GM18520 (cell line): ENCODE measurements around the gene UBE2G2.

ENCODE experiments used
- ATAC-seq: cut with Tn5 transposase; IDR thresholded peaks from one replicate; pipeline ENCODE4 v1.9.1; 2021; ENCODE audit not compliant: unreplicated experiment

UBE2G2 gene

GRCh38 chr21:44752671-44753235, 48.9 kb downstream of the UBE2G2 start:
- no peak for ATAC-seq

- no peak for ATAC-seq
These were observed 49.6 kb downstream of the UBE2G2 start for GRCh38 chr21:44751799-44752636.

DNA sequence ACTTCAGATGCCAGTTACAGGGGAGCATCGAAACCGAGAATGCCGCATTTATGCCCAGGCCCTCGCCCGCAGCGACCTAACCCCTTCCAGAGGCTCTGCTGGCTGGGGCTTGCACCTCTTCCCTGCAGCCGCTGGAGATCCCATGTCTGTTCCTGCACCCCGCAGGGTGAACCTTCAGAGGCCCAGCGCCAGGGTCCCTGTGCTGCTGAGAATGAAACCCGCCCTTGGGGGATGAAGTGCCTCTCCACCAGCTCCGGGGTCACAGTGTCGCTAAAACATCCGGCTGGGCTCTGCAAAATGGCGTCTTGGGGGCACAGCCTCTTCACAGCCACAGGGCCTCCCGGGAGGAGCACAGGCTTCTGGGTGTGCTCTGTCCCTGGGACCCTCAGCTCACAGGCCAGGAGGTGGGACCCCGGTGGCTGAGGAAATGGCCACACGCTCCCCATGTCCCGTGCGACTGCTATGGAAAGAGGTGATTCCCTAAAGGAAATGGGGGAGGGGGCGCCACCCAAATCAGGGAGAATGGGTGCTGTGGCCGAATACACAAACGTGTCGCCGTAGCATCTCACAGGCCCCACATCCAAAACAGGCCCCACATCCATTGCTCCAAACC, 50.3 kb downstream of the UBE2G2 start:
- no peak for ATAC-seq

DNA sequence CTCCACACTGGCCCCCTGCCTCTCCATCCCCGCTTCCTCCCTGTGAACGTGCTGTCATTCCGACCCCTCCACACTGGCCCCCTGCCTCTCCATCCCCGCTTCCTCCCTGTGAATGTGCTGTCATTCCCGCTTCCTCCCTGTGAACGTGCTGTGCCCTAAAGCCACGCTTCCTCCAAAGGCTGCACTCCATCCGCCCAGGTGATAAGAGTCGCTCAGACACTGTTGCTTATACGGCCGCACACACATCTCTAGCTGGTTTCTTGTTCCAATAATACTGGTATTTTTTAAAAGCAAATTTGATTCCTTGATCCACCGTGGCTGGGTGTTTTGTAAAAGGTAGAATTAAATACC, 51.0 kb downstream of the UBE2G2 start:
- no peak for ATAC-seq

GRCh38 chr21:44749759-44750674, 51.6 kb downstream of the UBE2G2 start:
- ATAC-seq, result no peak

DNA sequence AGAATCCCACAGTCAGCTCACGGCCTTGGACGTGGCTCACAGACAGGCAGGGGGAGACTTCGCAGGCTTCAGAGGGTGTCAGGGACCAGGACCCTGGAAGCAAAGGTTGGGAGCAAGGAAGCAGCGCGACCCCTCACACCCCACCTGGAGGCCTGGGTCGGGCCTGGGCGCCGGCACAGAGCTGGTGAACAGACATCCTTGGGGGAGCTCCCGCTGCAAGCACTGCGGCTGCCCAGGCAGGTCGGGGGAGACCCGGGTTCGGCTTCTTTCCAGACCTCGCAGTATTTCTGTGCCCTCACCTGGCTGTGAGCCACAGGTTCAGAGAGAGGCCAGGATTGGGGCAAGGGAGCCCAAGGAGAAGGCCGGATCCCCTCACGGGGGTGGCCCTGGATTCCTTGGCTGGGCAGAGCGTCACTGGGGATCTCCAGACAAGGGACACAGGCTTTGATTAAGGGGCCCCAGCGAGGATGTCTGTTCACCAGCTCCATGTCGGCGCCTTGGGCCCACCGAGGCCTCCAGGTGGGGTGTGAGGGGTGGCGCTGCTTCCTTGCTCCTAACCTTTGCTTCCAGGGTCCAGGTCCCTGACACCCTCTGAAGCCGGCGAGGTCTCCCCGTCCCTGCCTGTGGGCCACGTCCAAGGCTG, 52.4 kb downstream of the UBE2G2 start:
- ATAC-seq, result no peak

- ATAC-seq, result no peak
These were observed 53.0 kb downstream of the UBE2G2 start for GRCh38 chr21:44748621-44749020.

GRCh38 chr21:44742418-44743153, 59.0 kb downstream of the UBE2G2 start:
- ATAC-seq, result no peak

DNA sequence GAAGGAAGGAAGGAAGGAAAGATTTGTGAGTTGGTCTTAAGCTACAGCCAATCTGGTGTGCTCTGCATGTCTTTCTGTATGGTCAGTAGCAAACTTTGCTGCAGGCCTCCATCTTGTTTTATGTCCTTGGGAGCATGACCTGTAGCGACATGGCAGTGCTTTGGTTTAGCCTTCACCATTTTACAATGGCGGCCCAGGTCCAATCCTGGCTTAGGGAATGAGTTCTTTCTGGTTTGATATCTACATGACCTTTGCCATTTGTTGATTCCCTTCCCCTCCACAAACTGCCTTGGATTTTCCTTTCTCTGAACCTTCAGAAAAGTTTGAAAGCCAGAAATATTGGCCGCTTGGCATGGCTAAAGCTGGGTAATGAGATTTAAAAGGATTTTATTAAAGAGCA, 59.7 kb downstream of the UBE2G2 start:
- no peak for ATAC-seq

DNA sequence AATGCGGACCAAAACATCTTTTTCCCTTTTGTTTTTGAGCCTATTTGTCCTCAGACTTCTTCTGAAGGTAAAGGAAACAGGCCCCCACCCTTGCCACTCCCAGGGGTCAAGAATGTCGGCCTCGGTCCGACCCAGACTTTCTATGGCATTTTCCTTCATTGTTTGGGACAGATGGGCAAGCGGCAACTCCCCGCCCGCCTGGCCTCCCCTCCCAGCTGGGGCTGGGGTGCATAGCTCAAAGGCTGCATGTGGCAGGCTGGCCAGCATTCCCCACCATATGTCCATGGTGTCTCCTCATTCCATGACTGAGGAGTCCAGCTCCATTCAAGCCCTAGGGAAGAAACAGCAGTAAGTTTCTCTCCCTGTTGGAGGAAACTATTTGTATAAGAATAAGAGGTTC, 60.9 kb downstream of the UBE2G2 start:
- no peak for ATAC-seq

GRCh38 chr21:44739316-44739715, 62.3 kb downstream of the UBE2G2 start:
- ATAC-seq, result no peak

- no peak for ATAC-seq
These were observed 63.0 kb downstream of the UBE2G2 start for GRCh38 chr21:44738621-44739020.

DNA sequence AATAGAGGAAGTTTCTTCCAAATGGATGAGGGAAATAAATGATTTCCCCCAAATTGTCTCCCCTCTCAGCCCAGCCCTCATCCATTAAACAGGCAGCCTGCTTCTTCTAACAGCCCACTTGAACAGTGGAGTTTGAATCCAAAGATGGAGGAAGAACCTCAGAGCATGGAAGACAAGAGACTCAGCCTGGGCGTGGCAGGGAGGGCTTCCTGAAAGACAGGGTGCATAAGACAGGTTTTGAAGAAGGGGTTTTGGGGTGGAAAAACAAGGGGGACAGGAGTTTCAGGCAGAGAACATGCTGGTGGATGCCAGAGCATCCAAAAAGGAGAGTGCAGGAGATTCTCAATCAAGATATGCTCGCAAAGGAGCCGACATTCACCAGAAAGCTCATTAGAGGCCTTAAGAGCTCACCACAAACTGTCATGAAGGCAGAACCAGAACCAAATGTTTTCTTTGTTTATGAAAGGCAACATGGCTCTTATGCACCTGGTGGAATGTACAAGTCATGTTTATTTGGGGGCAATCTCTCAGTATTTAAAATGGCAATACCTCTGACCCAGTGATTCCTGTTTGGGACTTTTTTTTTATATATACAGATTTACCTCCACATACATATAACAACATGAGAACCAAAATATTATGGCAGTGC, 63.8 kb downstream of the UBE2G2 start:
- ATAC-seq, result no peak

DNA sequence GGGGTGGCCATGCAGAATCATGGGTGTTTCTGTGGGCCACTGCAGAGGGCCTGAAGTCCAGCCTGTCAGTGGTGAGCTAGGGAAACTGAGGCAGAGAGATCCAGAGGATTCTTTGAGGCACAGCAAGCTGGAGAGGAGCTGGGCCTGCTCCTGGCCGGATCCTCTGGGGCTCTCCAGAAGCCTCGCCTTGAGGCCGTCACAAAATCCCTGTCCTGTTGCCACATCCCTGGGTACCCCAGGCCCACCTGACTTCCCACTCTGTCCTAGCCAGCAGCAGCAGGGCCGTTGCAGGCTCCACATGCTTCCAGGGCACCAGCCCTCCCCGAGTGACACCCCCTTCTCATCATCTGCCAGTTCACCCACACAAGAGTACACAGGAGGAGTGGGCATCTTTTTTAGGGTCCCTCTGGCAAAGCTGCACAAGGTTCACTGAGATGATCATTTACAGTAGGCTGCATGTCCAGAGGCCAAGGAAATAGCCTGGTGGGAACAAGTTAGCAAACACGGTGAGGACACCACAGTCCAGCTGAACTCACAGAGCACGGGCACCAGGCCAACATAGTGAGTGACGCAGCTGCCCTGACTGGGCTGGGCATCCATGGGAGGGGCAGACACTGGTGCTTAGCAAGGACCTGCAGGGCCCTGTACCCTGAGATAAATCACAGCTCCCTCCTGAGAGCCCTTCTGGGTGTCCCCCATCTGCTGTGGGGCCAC, 65.2 kb downstream of the UBE2G2 start:
- ATAC-seq, result no peak

DNA sequence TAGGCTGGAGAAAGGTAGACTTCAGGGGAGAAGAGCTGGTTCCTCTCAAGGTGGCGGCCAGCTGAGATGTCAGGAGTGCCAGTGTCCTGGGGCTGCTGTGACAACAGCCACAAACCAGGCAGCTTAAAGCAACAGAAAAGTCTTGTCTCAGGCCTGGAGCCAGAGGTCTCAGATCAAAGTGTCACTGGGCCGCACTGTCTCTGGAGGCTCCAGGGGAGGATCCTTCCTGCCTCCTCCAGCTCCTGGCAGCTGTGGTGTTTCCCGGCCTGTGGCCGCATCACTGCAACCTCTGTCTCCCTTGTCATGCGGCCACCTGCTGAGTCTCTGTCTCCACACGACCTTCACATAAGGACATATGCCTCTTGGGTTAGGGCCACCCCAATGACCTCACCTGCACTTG, 65.8 kb downstream of the UBE2G2 start:
- ATAC-seq, result no peak

DNA sequence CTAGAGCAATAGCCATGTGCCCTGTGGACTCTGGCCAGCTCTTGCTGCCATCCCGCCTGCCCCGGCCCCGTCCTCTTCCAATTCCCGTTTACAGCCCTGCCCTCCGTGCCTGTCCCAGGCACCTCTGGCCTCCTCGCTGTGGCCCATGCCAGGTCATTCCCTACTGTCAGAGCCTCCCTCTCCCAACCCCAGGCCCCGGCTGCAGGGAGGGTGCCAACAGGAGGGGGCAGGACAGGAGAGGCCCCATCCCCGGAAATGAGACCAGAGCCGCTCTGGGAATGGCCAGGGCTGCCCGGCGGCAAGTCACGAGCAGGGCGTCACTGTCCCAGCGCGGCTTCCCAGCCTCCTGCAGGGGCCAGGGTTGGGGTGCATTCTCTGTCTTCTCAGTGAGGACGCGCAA, 66.8 kb downstream of the UBE2G2 start:
- ATAC-seq, result no peak

DNA sequence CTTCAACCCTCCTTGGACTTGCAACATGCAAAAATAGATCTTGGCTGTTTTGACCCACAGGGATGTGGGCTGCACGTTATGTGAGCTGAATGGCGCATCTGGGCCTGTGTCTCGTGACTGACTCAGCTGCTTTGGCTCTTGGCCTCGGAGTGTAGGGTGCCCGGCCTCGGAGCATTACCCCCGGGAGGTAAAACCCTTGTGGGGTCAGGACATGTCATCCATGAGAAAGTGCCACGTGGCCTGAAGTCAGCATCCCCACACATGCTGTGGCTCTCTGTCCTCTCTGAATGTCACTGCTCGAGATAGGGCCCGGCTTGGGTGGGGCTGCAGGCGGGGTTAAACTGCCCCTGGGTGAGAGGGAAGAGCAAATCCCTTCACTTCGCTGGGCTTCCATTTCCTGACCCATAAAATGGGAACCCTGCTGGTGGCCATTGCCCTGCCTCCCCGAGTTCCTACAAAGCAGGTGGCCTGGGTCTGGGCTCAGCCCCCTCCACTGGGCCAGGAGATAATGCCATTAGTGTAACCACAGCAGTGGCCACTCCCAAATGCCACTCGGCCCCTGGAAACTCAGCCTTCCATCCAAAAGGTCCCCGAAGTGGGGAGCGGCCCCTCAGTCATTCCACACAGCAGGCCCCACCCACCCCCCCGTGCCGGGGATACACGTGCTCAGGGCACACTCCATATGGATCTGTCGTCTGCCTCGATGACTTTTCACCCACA, 67.4 kb downstream of the UBE2G2 start:
- no peak for ATAC-seq

GRCh38 chr21:44732956-44733355, 68.7 kb downstream of the UBE2G2 start:
- no peak for ATAC-seq
